HG02798 (cell line): ENCODE measurements around the gene DGKI.

Experiments
- ATAC-seq: cut with Tn5 transposase; IDR thresholded peaks from one replicate; pipeline ENCODE4 v1.9.1; 2021; ENCODE audit warnings: mild to moderate bottlenecking; ENCODE audit not compliant: unreplicated experiment, poor library complexity

DGKI gene

DNA sequence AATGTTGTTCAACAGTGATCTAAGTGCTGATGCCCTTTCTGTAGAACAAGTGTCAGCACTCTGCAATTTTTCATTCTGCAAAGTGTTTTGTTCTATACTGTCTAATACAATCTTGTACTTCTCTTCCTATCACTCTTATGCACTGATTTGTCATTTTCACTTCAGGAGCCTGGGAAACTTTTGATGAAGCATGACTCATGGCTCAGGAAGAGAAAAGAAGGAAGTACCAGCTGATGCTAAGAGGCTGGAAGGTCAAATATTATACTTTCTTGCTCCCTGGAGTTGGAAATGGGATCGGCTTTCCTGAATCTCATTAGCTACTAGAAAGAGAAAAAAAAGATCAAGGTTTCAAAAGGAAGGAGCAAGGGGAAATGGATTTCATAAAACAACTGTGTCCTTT is 45.8 kb downstream of the DGKI start:
- ATAC-seq: no peak

DNA sequence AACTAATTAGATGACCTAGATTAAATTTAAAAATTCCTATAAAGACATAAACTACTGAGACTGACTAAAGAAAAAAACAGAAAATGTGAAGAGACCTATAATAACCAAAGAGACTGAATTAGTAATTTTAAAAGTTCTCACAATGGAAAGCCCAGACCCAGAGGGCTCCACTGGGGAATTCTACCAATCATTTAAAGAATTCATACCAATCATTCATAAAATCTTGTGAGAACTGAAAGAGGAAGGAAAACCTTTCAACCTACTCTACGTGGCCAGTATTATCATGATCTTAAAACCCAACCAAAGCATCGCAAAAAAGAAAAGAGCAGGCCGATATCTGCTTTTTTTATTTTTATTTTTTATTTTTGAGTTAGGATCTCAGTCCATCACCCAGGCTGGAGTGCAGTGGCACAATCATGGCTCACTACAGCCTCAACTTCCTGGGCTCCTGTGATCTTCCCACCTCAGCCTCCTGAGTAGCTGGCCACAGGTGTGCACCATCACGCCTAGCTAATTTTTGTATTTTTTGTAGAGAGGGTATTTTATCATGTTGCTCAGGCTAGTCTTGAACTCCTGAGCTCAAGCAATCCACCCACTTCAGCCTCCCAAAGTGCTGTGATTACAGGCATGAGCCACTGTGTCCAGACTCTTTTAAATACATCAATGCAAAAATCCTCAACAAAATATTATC is 48.6 kb downstream of the DGKI start:
- peak; percentile 94 for ATAC-seq

DNA sequence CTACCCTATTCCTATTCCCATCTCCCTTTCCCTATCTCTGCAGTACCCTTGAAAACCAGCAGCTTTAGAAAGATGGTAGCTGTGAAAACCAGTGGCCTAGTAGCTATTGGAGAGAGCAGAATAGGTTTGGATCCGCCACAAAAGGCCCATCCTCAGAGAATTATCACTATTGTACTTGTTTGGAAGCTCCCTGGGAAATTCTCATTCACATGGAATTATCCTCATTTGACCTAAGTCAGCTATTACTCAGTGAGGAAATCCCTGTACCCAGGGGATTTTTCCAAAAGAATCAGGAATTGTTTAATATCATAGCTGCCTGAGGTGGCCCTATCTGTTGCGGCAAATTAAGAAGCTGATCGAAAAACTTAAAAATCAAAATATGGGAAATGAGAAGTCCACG is 51.6 kb downstream of the DGKI start:
- no peak for ATAC-seq

DNA sequence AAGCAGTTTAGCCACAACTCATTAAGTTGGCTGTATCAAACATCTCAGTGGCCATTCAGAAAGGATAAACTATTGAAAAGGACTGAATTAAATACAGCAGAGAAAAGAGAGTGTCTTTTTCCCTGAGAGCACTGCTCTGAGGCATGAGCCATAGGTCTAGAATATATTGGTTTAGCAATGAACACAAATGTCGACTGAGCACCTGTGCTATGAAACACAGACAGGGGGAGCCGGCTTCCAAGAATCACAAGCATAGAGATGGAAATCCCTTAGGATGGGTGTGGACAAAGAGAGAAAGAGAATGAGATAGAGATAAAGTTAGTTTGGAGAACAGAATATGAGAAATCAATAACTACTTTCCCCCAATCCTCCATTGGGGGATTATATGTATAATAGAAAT is 54.8 kb downstream of the DGKI start:
- no peak for ATAC-seq

DNA sequence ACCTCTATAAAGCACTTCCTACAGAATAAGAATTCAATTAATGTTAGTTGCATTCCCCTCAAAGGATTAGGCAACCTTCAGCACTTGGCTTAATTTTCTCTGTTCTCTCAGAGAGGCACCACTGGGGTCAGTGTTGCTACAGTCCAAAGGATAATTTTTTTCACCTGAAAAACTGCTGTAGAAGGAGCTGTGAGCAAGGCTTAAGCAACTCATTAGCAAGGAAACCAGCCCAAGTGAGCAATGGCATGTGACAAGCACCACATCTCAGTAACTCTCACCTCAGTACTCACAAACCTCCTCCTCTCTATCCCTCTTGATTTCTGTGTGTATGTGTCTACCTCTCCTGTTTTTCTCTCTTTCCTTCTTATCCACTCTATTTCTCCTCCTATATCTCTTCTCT is 55.9 kb downstream of the DGKI start:
- ATAC-seq: peak; percentile 31

DNA sequence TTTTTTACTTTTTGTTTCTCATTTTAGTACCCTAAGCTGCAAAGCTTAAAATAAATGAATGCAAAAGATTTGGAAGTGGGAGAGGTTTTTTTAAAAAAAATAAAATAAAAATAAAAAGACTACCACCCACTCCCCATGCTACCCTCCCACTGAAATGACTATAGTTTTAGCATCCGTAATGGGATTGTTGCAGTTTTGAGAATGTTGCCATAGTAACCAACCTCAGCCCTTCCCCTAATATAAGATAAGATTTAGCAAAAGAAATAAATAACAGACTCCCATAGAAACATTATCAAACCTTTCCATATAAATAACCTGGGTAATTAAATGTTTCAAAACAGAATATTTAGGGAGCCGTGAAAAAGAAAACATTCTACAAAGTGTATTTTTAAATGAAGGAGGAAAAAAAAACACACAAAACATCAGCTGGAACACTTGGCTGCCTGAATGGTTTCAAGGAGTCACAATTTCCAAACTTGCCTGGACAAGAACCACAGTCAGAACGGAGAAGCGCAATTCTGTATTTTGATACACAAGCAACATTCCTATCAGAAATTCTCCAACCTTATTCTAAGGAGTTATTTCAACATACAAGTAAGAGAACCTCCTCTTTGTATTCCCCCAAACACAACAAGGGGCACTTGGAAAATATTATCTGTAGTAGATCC is 57.4 kb downstream of the DGKI start:
- ATAC-seq: no peak

DNA sequence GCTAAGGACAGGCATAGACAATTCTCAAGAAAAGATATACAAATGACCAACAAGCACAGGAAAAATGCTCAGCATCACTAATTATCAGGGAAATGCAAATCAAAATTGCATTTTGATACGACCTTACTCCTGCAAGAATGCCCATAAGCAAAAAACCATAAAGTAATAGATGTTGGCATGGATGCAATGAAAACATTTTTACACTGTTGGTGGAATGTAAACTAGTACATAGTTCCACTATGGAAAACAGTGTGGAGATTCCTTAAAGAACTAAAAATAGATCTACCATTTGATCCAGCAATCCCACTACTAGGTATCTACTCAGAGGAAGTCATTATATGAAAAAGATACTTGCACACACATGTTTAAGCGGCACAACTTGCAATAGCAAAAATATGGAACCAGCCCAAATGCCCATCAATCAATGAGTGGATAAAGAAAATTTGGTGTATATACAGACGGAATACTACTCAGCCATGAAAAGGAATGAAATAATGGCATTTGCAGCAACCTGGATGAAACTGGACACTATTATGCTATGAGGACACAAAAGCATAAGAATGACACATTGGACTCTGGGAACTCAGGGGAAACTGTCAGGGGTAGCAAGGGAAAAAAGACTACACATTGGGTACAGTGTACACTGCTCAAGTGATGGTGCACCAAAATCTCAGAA is 59.3 kb downstream of the DGKI start:
- no peak for ATAC-seq

DNA sequence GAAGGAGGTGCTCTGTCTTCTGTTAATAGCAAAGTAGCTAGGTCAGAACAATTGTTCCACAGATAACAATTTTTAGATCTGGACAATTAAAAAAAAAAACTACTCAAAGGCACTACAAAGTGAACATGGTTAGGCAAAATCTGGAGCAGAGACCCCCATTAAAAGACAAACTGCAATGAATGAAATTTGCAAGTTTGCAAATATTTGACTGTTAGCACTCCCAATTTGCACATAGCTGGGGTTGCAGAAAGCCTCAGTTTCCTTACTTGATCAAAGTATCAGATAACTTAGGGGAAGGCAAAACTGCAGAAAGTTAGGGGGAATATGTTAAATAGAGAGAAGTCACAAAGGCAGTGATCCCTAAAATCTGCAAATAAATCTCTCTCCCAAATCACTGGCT is 68.3 kb downstream of the DGKI start:
- ATAC-seq: no peak

DNA sequence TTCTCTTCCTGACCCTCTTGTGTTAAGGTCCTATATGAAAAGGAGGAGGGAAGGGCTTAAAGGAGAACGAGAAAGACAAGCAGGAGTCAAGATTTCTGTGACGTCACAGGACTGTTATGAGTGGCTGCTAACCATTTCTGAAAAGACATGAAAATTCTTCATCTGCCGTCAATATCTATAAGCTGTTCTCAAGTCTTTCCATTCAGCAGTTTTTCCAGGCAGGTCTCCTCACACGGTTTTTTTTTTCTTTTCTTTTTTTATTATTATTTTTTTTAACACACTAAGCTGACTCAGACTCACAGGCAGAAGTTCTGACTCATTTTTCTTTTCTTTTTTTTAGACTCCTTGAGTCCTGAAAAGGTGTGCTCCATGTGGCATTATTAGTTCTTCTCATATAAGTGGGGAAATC is 72.0 kb downstream of the DGKI start:
- ATAC-seq: no peak

DNA sequence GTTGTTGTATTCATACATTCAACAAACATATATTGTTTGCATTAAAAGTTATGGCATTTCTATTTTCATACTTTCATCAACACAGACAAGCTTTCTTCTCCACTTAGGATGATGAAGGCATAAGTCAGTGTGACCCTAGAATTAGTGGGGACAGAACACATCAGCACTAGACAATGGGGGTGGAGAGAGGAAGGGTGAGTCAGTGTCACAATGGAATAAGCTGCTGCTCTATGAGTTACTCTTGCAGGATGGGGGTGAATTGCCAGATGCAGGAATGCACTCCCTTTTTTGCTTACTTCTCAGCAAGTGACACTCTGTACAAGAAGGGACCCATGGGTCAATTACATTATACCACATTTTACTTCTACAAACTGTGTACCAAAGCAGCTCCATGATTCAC is 74.0 kb downstream of the DGKI start:
- ATAC-seq: no peak

DNA sequence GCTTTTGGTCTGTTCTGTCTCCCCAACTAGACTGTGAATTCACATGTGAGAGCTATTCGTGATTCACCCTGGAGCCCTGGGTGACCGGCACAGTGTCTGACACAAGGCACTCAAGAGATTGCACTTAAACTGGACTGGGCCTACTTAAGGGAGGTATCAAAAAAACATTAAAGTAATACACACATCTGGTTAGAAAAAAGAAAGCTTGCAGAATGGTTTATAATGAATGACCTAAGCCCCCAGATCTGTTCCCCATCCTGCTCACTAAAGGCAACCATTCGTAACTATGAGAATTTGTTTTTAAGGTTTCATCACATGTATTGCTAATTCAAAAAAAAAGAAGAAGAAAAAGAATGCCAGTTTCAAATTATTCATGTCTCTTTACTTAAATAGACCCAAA is 74.5 kb downstream of the DGKI start:
- ATAC-seq: no peak

DNA sequence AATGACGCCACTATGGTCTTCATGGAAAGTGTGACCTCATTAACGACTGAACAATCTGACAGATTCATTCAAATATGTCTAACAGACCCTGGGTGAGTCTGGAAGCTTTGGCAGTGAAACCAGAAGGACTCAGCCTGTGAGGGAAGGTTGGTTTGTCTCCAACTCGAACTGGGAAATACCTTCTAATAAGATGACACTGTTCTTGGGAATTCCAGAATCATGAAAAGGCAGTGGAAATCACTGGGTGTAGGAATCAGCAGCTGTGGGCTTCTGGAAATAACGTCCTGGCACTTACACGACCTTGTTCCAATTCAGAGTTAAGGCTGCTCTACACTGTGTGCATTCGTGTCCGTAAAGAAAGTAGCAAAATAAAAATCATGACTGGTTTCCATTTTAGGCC is 75.1 kb downstream of the DGKI start:
- no peak for ATAC-seq

DNA sequence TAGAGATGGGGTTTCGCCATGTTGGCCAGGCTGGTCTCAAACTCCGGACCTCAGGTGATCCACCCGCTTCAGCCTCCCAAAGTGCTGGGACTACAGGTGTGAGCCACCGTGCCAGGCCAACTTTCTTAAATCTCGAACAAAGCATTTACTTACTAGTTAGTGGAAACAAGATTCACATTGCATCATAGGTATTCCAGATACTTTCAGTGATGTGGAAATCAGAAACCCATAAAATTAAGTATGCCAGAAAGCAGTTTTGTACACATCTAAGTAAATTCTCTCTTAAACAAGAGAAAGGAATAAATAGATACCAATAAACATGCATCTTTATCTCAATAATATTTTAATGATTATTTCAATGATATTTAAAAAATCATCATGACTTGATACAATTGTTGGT is 75.5 kb downstream of the DGKI start:
- ATAC-seq: no peak

DNA sequence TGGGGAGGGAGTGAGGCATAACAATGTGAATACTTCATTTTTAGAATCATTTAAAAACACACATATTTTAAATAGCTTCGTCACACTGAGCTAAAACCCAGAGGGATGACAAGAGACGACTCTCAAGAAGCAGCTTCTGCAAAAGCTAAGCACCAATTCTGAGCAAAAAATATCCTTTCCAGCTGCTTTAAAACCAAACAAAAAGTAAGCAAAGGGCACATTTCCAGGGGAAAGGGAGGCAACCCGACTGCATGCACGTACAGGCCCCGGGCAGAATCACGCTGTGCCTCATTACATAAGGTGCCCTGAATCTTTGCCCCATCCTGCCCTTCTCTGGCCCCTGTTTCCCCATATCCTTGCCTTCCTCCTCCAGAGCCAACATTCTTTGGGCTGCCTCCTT is 78.4 kb downstream of the DGKI start:
- no peak for ATAC-seq

DNA sequence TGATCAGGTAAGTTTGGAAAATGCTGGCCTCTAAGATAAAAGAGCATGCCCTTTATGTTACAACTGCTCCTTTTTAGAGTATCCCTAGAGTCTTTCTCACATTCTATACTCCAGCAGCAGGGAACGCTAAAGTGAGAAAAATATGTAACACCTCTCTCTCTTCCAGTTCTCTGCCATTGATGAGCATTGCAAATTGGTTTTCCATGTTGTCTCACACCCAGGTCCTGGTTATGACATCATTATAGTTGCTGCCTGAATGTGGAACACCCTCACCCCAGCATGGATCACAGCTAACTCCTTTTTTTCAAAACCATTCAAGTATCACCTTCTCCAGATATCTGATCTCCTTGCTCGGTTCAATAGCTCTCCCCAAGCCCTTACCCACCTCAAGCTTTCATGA is 84.4 kb downstream of the DGKI start:
- ATAC-seq: no peak

DNA sequence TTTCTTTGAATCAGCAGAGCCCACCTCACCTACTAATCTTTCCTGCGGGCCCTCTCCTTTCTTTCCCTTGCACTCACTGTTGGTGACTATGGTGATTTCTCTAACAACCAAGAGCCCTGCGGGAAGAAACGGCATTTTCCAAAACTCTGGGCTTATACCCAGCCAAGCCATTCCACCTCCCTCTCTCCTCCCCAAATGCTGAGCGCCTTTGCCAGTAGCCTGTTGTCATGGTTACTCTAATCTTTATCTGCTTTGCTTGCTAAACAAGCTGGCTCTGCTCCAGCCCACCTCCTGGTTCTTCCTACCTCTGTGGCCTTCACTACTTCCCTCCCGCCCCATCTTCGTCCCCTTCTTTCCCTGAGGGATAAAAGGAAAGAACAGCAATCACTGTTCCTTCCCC is 86.7 kb downstream of the DGKI start:
- no peak for ATAC-seq

DNA sequence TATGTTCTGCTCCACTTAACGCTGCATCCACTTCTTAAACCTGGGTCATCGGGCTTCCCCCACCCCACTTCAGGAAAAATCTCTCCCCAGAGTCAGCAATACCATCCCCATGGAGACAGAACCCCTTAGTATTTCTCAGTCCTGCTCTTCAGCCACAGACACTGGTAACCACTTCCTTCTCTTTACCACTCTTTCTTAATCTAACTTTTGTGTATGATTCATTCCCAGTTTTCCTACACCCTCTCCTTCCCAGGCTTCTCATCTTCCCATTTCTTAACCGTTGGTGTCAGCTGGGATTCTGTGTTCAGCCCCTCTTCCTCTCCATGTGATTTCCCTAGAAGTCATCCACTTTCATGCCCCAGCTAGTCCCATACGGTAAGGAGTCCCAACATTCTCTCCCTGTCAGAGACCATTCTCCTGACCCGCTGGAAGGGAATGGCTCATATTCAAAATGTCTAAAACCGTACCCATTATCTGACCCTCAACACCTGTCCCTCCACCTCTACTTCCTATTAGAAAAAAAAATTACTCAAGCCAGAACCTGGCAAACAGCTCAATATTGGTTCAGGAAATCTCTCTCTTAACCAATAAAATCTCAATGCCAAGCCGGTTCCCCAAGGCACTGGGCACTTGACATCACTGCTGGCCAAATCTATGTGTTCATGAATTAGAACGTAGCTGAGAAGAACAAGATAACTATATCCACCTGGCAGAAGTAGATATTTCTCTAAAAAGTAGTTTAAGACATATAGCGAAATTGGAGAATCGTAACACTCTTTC is 89.4 kb downstream of the DGKI start:
- no peak for ATAC-seq

DNA sequence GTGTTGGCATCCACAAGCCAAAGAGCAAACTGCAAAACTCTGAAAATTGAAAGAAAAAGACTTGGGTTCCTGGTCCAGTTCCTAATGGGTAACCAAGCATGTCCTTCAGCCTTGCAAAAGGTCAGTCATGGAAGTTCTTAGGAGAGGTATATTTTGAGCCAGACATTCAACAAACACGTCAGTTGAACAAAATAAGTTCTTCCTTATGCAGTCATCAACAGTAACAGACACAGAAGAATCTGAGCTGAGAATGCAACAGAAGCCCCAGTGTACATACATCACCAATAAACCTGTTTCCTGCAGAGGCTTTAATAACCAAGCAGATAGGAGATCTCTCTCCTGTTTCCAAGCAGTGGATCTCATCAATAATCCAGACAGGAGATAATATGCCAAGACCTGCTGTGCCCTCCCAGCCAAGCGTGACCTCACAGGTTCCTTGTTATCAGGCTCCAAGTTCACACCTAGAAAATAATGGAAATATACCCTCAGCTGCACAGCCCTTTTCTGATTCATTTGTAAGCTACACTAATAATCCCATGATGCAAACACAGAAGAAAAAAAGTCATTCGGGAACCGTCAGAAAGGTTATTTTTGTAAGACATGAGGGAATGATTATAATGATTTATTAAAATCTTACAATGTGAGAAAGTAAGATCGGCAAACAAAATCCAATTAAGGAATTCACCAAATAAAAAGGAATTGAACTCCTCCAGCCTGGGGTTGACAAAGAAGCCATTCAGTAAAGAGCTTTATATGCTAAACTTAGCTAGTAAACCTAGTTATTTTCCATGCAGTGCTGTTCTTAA is 90.7 kb downstream of the DGKI start:
- no peak for ATAC-seq

DNA sequence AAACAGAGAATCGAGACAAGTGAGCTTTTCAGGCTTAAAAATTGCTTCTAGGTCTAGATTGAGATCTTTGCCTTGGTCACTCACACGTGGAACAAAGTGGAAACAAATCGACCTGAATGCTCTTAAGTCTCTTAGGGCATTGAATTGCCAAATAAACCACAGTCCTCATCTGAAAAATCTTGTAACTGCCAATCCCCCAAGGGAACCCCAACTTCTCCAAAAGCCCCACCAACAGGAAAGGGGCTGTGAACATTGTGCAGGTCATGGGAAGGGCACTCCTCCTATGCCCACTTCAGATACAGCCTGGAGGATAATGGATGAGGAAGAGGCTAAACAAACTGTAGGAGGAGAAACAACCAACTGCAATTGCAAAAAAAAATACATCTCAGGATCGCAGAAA is 91.3 kb downstream of the DGKI start:
- ATAC-seq: no peak
